ENCODE data around the gene UBAC2. TPM values are rescaled to one million over a fixed set of nuclear protein-coding genes. Genes with fewer than 3 reads are reported as not detected.

Gene UBAC2
- total and polyA plus RNA-seq, 11 donors, result 32.6 to 66.9 (median 48.5) TPM

DNA sequence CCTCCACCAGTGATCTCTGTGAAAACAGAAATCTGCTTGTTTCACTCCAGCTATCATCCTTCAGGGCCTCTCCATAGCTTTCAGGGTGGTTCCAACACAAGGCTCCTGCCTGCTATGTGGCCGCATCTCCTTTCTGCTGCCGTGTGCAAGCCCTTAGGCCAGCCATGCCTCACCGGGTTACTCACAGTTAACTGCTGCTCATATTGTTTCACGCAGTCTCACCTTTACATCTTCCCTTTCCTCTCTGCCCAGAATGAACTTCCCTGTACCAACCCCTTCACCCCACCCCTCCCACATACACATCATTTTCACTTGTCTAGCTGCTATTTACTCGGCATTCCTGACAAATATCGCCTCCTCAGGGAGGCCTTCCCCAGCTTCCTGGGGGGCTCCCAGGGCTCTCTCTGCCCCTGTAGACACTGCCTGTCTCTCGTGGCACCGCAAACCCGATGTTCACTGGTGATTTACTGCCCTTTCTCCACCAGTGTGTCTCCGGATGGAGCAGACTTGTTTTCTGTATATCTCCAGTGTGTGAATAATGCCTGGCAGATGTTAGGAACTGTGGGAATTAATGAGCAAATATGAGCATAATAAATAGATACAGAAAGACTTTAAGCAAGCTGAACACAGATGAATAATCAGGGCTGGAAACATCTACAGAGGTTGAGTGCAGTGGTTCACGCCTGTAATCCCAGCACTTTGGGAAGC, 145.8 kb downstream of the UBAC2 start:
- intact Hi-C loops (cut with DNase I), result no loop called here
- Histone ChIP-seq H3K27me3 (no peaks in the 10 kb centered on the region), H3K36me3 (peaks cover 0 to 87% (median 68%) of the 10 kb centered on the region in 9 donors), H3K9me3 (no peaks in the 10 kb centered on the region), H3K4me1 (peaks cover 0 to 3% (median 0%) of the 10 kb centered on the region in 12 donors), H3K4me3 (no peak overlapping the region), H3K27ac (no peak overlapping the region)
- DNase-seq (no peak), ATAC-seq (no peak)
- 92 to 93% (median 93%) methylated on average over 11 of the region's 11 CpGs for WGBS, 4 donors
- TF ChIP-seq, protein P1, sequence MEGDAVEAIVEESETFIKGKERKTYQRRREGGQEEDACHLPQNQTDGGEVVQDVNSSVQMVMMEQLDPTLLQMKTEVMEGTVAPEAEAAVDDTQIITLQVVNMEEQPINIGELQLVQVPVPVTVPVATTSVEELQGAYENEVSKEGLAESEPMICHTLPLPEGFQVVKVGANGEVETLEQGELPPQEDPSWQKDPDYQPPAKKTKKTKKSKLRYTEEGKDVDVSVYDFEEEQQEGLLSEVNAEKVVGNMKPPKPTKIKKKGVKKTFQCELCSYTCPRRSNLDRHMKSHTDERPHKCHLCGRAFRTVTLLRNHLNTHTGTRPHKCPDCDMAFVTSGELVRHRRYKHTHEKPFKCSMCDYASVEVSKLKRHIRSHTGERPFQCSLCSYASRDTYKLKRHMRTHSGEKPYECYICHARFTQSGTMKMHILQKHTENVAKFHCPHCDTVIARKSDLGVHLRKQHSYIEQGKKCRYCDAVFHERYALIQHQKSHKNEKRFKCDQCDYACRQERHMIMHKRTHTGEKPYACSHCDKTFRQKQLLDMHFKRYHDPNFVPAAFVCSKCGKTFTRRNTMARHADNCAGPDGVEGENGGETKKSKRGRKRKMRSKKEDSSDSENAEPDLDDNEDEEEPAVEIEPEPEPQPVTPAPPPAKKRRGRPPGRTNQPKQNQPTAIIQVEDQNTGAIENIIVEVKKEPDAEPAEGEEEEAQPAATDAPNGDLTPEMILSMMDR (IDR thresholded peaks at IDR 0.05), result no peak
- no peak for TF ChIP-seq POLR2A (IDR thresholded peaks at IDR 0.05)

DNA sequence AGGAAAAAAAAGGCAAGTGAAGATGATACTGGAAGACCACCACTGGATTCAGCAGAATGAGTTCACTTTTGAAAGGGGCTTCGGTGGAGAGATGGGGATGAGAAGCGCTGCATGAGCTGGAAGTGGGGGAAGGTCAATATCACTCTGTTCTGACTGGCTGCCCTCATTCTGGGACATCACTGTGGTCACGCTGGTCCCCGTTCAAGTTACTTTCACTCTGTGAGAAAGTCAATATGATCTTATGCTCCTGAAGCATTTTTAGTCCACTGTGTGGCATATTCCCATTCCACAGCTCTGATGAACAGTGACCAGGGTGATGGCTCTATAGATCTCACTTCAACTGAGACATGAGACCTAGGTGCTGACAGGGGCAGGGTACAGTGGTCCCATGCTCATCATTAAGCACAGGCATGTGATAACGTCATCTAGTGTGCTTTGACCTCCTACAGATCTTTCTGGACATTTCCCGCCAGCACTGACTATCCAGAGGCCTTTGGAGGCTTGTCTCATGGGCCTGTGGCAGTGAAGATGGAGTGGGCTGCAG, 146.8 kb downstream of the UBAC2 start:
- 94 to 97% (median 95%) methylated on average over 5 to 6 of the region's 6 CpGs for WGBS, 4 donors
- H3K36me3 ChIP-seq, result peaks cover 0 to 84% (median 68%) of the 10 kb centered on the region in 9 donors
- DNase-seq (no peak), ATAC-seq (no peak)
- no peak for TF ChIP-seq POLR2A (IDR thresholded peaks at IDR 0.05)
- TF ChIP-seq, protein P1 (IDR thresholded peaks at IDR 0.05), result no peak
- H3K27ac ChIP-seq, result no peak overlapping the region
- no peak overlapping the region for H3K4me3 ChIP-seq
- H3K27me3 ChIP-seq, result no peaks in the 10 kb centered on the region
- H3K4me1 ChIP-seq, result peaks cover 0 to 4% (median 0%) of the 10 kb centered on the region in 12 donors
- H3K9me3 ChIP-seq, result no peaks in the 10 kb centered on the region
- intact Hi-C loops (cut with DNase I), result no loop called here

DNA sequence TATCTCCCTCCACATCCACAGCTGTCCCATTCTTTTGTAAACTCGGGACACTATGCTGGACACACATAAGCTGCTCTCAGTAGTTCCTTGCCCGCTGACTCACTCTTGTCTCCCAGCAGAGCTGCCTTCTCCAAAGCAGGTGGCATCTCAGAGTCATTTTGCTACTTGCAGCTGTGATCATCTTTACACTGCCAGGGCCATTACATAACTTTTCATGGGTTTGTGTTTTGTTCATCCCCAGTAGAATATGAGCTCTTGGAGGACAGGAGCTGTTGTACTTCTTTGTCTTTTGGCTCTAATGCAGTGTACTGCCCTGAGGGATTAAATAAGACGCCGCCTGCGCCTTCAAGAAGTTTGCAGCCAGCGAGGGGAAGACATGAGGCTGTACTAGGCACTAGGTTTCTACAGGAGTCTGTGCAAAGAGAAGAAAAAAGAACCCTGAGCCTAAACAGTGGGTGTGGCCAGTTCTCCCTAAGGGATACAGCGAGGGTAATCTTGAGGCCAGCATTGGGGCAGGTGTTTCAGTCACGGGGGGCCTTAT, 147.3 kb downstream of the UBAC2 start:
- intact Hi-C loops (cut with DNase I), result no loop called here
- no peaks in the 10 kb centered on the region for H3K9me3 ChIP-seq
- TF ChIP-seq, protein P1 (IDR thresholded peaks at IDR 0.05), result no peak
- TF ChIP-seq POLR2A (IDR thresholded peaks at IDR 0.05), result no peak
- H3K27ac ChIP-seq, result no peak overlapping the region
- H3K27me3 ChIP-seq, result no peaks in the 10 kb centered on the region
- peaks cover 0 to 84% (median 63%) of the 10 kb centered on the region in 9 donors for H3K36me3 ChIP-seq
- 86 to 93% (median 89%) methylated on average over 8 of the region's 8 CpGs for WGBS, 4 donors
- no peak for ATAC-seq
- DNase-seq, result no peak
- no peak overlapping the region for H3K4me3 ChIP-seq
- H3K4me1 ChIP-seq, result peaks cover 0 to 8% (median 0%) of the 10 kb centered on the region in 12 donors

DNA sequence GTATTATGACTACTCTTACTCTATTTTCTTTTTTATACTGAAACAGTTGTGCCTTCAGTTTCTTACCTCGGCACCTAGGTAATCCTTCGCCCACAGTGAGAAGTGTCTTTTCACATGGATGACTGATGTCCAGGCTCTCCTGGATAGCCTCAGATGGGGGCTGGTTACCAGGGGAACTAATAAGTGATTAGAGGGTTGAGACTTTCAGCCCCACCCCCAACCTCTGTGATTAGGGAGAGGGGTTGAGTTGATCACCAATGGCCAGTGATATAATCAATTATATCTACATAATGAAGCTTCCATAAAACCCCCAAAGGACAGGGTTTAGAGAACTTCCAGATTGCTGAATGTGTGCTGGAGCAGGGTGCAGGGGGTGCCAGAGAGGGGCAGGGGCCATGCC, 149.5 kb downstream of the UBAC2 start:
- Histone ChIP-seq H3K27ac (no peak overlapping the region), H3K9me3 (no peaks in the 10 kb centered on the region), H3K36me3 (peaks cover 0 to 71% (median 45%) of the 10 kb centered on the region in 9 donors), H3K4me3 (no peak overlapping the region), H3K4me1 (peaks cover 0 to 28% (median 0%) of the 10 kb centered on the region in 12 donors), H3K27me3 (no peaks in the 10 kb centered on the region)
- TF ChIP-seq POLR2A (IDR thresholded peaks at IDR 0.05), result no peak
- TF ChIP-seq, protein P1 (IDR thresholded peaks at IDR 0.05), result no peak
- intact Hi-C loops (cut with DNase I), result no loop called here
- no peak for DNase-seq
- no peak for ATAC-seq
- 97 to 100% (median 99%) methylated on average over 2 of the region's 2 CpGs for WGBS, 4 donors

Measured in heart left ventricle (tissue), 16 donors.